Tibial artery (tissue), 4 donors: Measurements from ENCODE around the gene SMIM12.

Source experiments
- DNase-seq, 2 donors: peaks; one replicate each; pipeline ENCODE4 v3.0.0-alpha.2; 2019
- H3K27ac ChIP-seq, 2 donors: fragments of 200-600 bp; sonication (generic) in 1 of 2; 1 replicate in 1 of 2; 2 replicates in 1 of 2; pipeline ENCODE4 v1.5.1; 2018 to 2019; ENCODE audit warnings: mild to moderate bottlenecking in 1 of 2
- H3K27me3 ChIP-seq, 2 donors: fragments of 200-600 bp; sonication (generic) in 1 of 2; one replicate each; pipeline versions ENCODE4 v1.5.1 to v1.6.0; 2016 to 2019
- H3K36me3 ChIP-seq, 3 donors: fragments of 200-600 bp; sonication (generic) in 2 of 3; one replicate each; pipeline ENCODE4 v1.5.1; 2016 to 2019; ENCODE audit warnings: mild to moderate bottlenecking in 2 of 3
- H3K4me1 ChIP-seq, 4 donors: fragments of 200-600 bp; sonication (generic) in 2 of 4; 1 replicate in 3 of 4; 2 replicates in 1 of 4; pipeline ENCODE4 v1.5.1; 2016 to 2019
- H3K4me3 ChIP-seq, 2 donors: fragments of 200-600 bp; sonication (generic) in 1 of 2; 1 replicate in 1 of 2; 2 replicates in 1 of 2; pipeline ENCODE4 v1.5.1; 2018 to 2019; ENCODE audit warnings: mild to moderate bottlenecking in 2 of 2
- H3K9me3 ChIP-seq, 3 donors: fragments of 200-600 bp; sonication (generic) in 1 of 3; one replicate each; pipeline ENCODE4 v1.5.1; 2016 to 2019
- CTCF ChIP-seq, 2 experiments: fragments of 200-600 bp in 1 of 2; fragments of 450-650 bp in 1 of 2; IDR thresholded peaks; one replicate each; pipeline ENCODE4 v1.5.1; 2017 to 2019; ENCODE audit warnings: antibody characterized with exemption in 2 of 2, mild to moderate bottlenecking in 1 of 2, moderate library complexity in 1 of 2
- intact Hi-C: fragments of 100-400 bp; cut with DNase I; formaldehyde crosslinking; loops from one replicate; pipeline ENCODE4 v1.15.0; 2023; ENCODE audit warnings: low total_unique reads

Gene SMIM12

DNA sequence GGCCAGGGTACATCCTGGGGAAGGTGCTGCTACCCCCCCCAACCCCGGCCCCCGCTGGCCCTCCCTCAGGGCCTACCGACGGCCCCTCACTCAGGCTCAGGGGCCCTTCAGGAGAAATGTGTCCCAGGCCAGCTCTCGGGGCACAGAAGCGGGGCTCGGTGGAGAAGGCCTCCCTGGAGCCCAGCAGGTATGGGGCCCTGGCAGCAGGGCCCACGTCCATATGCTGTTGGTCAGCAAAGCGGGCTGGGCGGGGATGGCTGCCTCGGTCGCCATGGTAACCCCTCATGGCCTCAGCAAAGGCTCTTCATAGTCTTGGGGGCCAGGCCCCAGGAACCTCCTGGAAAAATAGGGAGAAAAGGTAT, 45.5 kb upstream of the SMIM12 start:
- Histone ChIP-seq H3K4me1 (no peaks in the 10 kb centered on the region), H3K27me3 (peaks cover 0 to 13% of the 10 kb centered on the region in 2 donors), H3K36me3 (no peaks in the 10 kb centered on the region), H3K27ac (no peak overlapping the region), H3K9me3 (no peaks in the 10 kb centered on the region), H3K4me3 (no peak overlapping the region)
- TF ChIP-seq CTCF (IDR thresholded peaks at IDR 0.05), result no peak
- intact Hi-C loops, result no loop called here
- DNase-seq, result no peak

DNA sequence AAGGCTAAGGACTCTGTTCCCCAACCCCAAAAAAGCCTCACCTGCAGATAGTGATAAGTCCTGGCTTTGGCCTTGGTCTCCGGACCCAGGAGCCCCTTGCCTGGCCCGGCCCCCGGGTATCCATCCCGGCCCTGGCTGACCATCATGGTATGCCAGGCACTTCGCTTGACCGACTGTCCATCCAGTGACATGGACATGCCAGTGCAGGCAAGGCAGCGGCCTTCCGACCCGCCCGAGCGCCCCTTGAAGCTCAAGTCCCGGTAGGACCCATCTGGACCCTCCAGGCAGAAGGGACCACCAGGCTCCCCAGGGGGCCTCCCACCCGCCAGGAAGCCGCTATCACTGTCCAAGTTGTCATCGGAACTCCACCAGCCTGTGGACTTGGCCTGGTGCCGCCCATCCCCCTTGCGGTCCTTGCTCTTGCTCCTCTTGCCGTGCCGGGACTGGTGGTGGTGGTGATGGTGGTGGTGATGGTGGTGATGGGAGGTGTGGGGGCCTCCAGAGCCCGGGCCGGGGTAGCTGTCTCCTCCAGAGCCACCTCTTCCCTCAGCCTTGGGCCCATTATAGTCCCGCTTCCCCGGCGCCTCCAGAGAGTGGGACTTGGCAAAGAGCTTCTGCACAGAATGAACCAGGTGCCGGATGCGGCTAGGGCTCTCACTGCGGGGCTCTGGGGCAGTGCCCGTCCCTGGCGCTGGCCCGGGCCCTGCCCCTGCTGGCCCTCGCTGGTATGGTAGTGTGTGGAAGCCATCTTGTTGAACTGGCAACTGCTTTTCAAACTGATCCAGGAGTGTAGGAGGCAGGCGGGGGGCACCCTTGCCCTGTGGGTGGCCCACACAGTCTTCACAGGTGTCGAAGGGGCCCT, 44.9 kb upstream of the SMIM12 start:
- H3K27me3 ChIP-seq, result peaks cover 0 to 13% of the 10 kb centered on the region in 2 donors
- H3K36me3 ChIP-seq, result no peaks in the 10 kb centered on the region
- intact Hi-C loops, result no loop called here
- no peak for TF ChIP-seq CTCF (IDR thresholded peaks at IDR 0.05)
- no peaks in the 10 kb centered on the region for H3K9me3 ChIP-seq
- H3K4me1 ChIP-seq, result no peaks in the 10 kb centered on the region
- H3K27ac ChIP-seq, result no peak overlapping the region
- no peak for DNase-seq
- no peak overlapping the region for H3K4me3 ChIP-seq

DNA sequence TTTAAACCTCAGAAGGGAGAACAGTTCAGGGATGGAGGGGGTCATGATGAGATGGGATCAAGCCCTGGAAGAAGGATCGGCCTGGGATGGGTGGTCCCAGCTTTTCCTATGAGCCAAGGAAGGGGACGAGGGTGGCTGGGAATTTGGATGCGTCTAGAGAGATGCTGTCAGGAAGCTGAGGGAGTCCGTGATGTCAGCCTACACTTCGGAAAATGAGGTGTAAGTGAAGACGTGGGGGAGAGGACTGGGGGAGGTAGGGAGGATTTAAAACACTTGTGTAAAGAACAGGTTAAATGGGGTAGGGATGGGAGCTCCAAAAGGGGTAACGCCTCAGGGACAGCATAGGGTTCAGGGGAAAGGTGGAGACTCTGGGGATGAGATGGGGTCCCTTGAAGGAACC, 42.4 kb upstream of the SMIM12 start:
- Histone ChIP-seq H3K27me3 (peaks cover 0 to 13% of the 10 kb centered on the region in 2 donors), H3K4me1 (peaks cover 0 to 7% (median 0%) of the 10 kb centered on the region in 4 donors), H3K27ac (no peak overlapping the region), H3K36me3 (no peaks in the 10 kb centered on the region), H3K9me3 (no peaks in the 10 kb centered on the region), H3K4me3 (no peak overlapping the region)
- intact Hi-C loops, result no loop called here
- no peak for TF ChIP-seq CTCF (IDR thresholded peaks at IDR 0.05)
- DNase-seq, result no peak

GRCh38 chr1:34900775-34901502, 41.4 kb upstream of the SMIM12 start:
- no peak for DNase-seq
- Histone ChIP-seq H3K4me1 (peaks cover 0 to 7% (median 0%) of the 10 kb centered on the region in 4 donors), H3K4me3 (no peak overlapping the region), H3K27ac (no peak overlapping the region), H3K27me3 (peaks cover 0 to 13% of the 10 kb centered on the region in 2 donors), H3K9me3 (no peaks in the 10 kb centered on the region), H3K36me3 (no peaks in the 10 kb centered on the region)
- intact Hi-C loops, result no loop called here
- no peak for TF ChIP-seq CTCF (IDR thresholded peaks at IDR 0.05)

- DNase-seq, result no peak
- no peaks in the 10 kb centered on the region for H3K36me3 ChIP-seq
- peaks cover 0 to 11% of the 10 kb centered on the region in 2 donors for H3K27me3 ChIP-seq
- intact Hi-C loops, result no loop called here
- peaks cover 0 to 7% (median 0%) of the 10 kb centered on the region in 4 donors for H3K4me1 ChIP-seq
- TF ChIP-seq CTCF (IDR thresholded peaks at IDR 0.05), result no peak
- H3K4me3 ChIP-seq, result no peak overlapping the region
- no peak overlapping the region for H3K27ac ChIP-seq
- H3K9me3 ChIP-seq, result no peaks in the 10 kb centered on the region
Measured at GRCh38 chr1:34899906-34900305, 40.4 kb upstream of the SMIM12 start.
